HEK293T (cell line): ENCODE measurements around the gene NEK9.
"Not testable (repeated sequence)": the region's sequence is repeated elsewhere in the genome, so short reads cannot be mapped to it uniquely, and the experiment has no call there.

Source experiments
- CTCF ChIA-PET: fragments of 350-600 bp; formaldehyde crosslinking; extraction: SDS; loops from one replicate; lab custom pipeline; 2021; ENCODE audit warnings: antibody characterized with exemption, inconsistent platforms; lab: Yijun Ruan, JAX
- POLR2A ChIA-PET: fragments of 350-600 bp; formaldehyde crosslinking; extraction: SDS; loops from one replicate; lab custom pipeline; 2020; ENCODE audit warnings: antibody characterized with exemption, inconsistent platforms; lab: Yijun Ruan, JAX
- DNase-seq: peaks from one replicate; pipeline ENCODE4 v3.0.0; 2012; ENCODE audit warnings: mixed read lengths; ENCODE audit errors: extremely low spot score
- ARNT ChIP-seq: fragments of 450-650 bp; IDR thresholded peaks from 2 replicates; pipeline ENCODE4 v1.6.1; 2017; ENCODE audit warnings: mild to moderate bottlenecking
- BHLHE40 ChIP-seq: fragments of 450-650 bp; IDR thresholded peaks from 2 replicates; pipeline ENCODE4 v1.6.1; 2016; ENCODE audit warnings: mild to moderate bottlenecking, moderate library complexity, borderline replicate concordance
- CTBP1 ChIP-seq: fragments of 450-650 bp; IDR thresholded peaks from 2 replicates; pipeline ENCODE4 v1.6.1; 2016; ENCODE audit warnings: borderline replicate concordance
- ELF4 ChIP-seq: fragments of 450-650 bp; IDR thresholded peaks from 2 replicates; pipeline ENCODE4 v1.6.1; 2017; ENCODE audit warnings: antibody characterized with exemption
- FOXA1 ChIP-seq: fragments of 450-650 bp; IDR thresholded peaks from 2 replicates; pipeline ENCODE4 v1.6.1; 2016; ENCODE audit warnings: mild to moderate bottlenecking
- FOXK2 ChIP-seq: fragments of 450-650 bp; IDR thresholded peaks from 2 replicates; pipeline ENCODE4 v1.6.1; 2016; ENCODE audit warnings: mild to moderate bottlenecking
- FOXM1 ChIP-seq: fragments of 450-650 bp; IDR thresholded peaks from 2 replicates; pipeline ENCODE4 v1.6.1; 2017; ENCODE audit warnings: mild to moderate bottlenecking, borderline replicate concordance
- HDGF ChIP-seq: fragments of 450-650 bp; IDR thresholded peaks from 2 replicates; pipeline ENCODE4 v1.6.1; 2017; ENCODE audit warnings: antibody characterized with exemption, borderline replicate concordance
- L3MBTL2 ChIP-seq: fragments of 450-650 bp; conservative IDR thresholded peaks from 2 replicates; pipeline ENCODE4 v1.6.1; 2016; ENCODE audit warnings: mild to moderate bottlenecking
- LEF1 ChIP-seq: fragments of 450-650 bp; IDR thresholded peaks from 2 replicates; pipeline ENCODE4 v1.6.1; 2017; ENCODE audit warnings: mild to moderate bottlenecking, borderline replicate concordance
- NFRKB ChIP-seq: fragments of 450-650 bp; IDR thresholded peaks from 2 replicates; pipeline ENCODE4 v1.6.1; 2016; ENCODE audit warnings: mild to moderate bottlenecking, moderate library complexity
- PKNOX1 ChIP-seq: fragments of 450-650 bp; IDR thresholded peaks from 2 replicates; pipeline ENCODE4 v1.6.1; 2016
- SP1 ChIP-seq: fragments of 450-650 bp; IDR thresholded peaks from 2 replicates; pipeline ENCODE4 v1.6.1; 2017
- SUZ12 ChIP-seq: fragments of 450-650 bp; IDR thresholded peaks from 2 replicates; pipeline ENCODE4 v1.6.1; 2016; ENCODE audit warnings: mild to moderate bottlenecking
- TARDBP ChIP-seq: fragments of 450-650 bp; IDR thresholded peaks from 2 replicates; pipeline ENCODE4 v1.6.1; 2016
- ZNF384 ChIP-seq: fragments of 450-650 bp; IDR thresholded peaks from 2 replicates; pipeline ENCODE4 v1.6.1; 2016

The NEK9 gene

GRCh38 chr14:75158843-75159614, 32.2 kb upstream of the NEK9 start:
- TF ChIP-seq NFRKB (no peak), SP1 (no peak), L3MBTL2 (no peak), TARDBP (no peak), LEF1 (no peak), HDGF (no peak), ZNF384 (no peak), FOXM1 (no peak), FOXA1 (no peak), PKNOX1 (no peak), SUZ12 (no peak)
- no peak for DNase-seq
- ChIA-PET POLR2A (no interaction called here), CTCF (no interaction called here)

- POLR2A ChIA-PET = no interaction called here
- DNase-seq = no peak
- CTCF ChIA-PET = interaction anchor here (0.7 kb wide), 1 partner anchor 134 kb away, joined by 4 read pairs; no protein-coding TSS in a partner anchor
- no peak for TF ChIP-seq ARNT
- TF ChIP-seq SP1 = no peak
- no peak for TF ChIP-seq ZNF384
- TF ChIP-seq ELF4 = no peak
- TF ChIP-seq L3MBTL2 = no peak
Measured at GRCh38 chr14:75156901-75157300, 30.1 kb upstream of the NEK9 start.

- ChIA-PET POLR2A (no interaction called here), CTCF (interaction anchor here (1.6 kb wide), 1 partner anchor 14 kb away, joined by 3 read pairs; no protein-coding TSS in a partner anchor)
- TF ChIP-seq ZNF384 (no peak), TARDBP (no peak), LEF1 (no peak), FOXA1 (no peak), SUZ12 (no peak), FOXM1 (no peak), L3MBTL2 (no peak), ARNT (no peak)
Measured at GRCh38 chr14:75156111-75156510, 29.3 kb upstream of the NEK9 start.

GRCh38 chr14:75155169-75155568, 28.3 kb upstream of the NEK9 start:
- TF ChIP-seq ARNT (no peak), NFRKB (no peak), L3MBTL2 (no peak), FOXA1 (no peak), FOXM1 (no peak), SUZ12 (no peak), CTBP1 (no peak), ZNF384 (no peak)
- no peak for DNase-seq
- POLR2A ChIA-PET = no interaction called here
- CTCF ChIA-PET = interaction anchor here (1.6 kb wide), 1 partner anchor 15 kb away, joined by 3 read pairs; no protein-coding TSS in a partner anchor

More at GRCh38 chr14:75156111-75156510, 29.3 kb upstream of the NEK9 start:
- no peak for DNase-seq

GRCh38 chr14:75153295-75153694, 26.4 kb upstream of the NEK9 start:
- ChIA-PET POLR2A (no interaction called here), CTCF (interaction anchor here (0.7 to 0.9 kb wide), 2 partner anchors 15 to 172 kb away, joined by 3 read pairs; no protein-coding TSS in a partner anchor)
- TF ChIP-seq FOXK2 (no peak), PKNOX1 (no peak), ZNF384 (no peak), SUZ12 (no peak), CTBP1 (no peak), TARDBP (no peak), LEF1 (no peak), FOXA1 (no peak), ARNT (no peak), FOXM1 (no peak), NFRKB (no peak), HDGF (no peak), L3MBTL2 (no peak), BHLHE40 (no peak), ELF4 (no peak), SP1 (no peak)
- DNase-seq = no peak

- ChIA-PET POLR2A (no interaction called here), CTCF (no interaction called here)
- TF ChIP-seq PKNOX1 (no peak), SUZ12 (no peak), FOXM1 (no peak)
- no peak for DNase-seq
Measured at GRCh38 chr14:75151851-75152250, 25.0 kb upstream of the NEK9 start.

GRCh38 chr14:75150637-75151036, 23.8 kb upstream of the NEK9 start:
- POLR2A ChIA-PET, CTCF ChIA-PET: not testable (repeated sequence)

More at GRCh38 chr14:75150637-75151036, 23.8 kb upstream of the NEK9 start:
- DNase-seq = not testable (repeated sequence)
